GM21619 (cell line): ENCODE results near the gene TIMP1.

Experiments
- ATAC-seq: cut with Tn5 transposase; IDR thresholded peaks from one replicate; pipeline ENCODE4 v1.9.1; 2021; ENCODE audit not compliant: unreplicated experiment

The TIMP1 gene

DNA sequence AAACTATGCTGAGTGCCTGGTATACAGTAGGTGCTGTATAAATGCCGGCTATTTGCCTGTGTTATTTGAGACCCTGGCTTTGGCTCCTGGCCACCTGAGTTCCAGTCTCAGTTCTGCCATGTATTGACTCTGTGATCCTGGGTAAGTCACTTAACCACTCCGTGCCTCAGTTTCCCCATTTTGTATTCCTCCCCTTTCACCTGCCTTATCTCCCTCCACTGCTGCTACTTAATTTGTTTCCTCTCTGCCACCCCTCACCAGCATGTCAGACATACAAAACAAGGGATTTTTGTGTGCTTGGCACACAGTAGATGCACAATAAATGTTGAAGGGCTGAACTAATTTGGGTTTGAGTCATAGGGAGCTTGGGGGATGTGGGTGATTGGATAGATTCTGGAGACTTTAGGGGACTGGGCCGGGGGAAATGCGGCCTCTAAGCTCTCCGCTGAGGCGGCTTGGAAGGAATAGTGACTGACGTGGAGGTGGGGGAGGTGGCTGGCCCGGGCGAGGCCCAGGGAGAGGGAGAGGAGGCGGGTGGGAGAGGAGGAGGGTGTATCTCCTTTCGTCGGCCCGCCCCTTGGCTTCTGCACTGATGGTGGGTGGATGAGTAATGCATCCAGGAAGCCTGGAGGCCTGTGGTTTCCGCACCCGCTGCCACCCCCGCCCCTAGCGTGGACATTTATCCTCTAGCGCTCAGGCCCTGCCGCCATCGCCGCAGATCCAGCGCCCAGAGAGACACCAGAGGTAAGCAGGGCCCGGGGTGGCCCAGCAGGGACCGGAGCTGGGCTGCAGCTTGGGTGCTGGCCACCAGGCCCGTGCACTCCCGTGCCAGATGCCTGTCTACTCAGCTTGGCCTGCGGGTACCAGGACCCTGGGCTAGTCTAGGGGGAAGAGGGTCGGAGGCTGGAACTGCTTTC lies at the start of gene TIMP1:
Gene TIMP1, plus strand, starts transcription at position 706 of the 917 bp plus-strand sequence. CDS start 980 bp downstream, outside the sequence.
- peak; percentile 93 for ATAC-seq

DNA sequence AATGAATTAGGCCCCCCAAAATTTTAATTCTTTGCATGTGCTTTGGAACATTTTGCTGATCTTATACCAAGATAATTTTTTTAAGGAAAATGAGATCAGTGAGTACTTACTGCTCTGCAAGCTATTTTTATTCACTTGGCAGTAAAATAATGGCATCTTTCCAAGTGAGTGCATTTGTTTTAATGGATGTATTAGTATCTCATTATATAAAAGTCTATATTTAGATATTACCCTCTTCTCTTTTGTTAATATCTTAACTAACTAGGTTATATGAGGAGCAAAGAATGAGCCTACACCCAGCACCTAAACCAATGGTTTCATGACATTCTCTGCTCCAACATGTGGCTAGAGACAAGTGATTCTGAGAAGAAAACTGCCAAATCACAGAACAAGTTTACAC lies 42.4 kb upstream of the TIMP1 start:
- ATAC-seq, result no peak

DNA sequence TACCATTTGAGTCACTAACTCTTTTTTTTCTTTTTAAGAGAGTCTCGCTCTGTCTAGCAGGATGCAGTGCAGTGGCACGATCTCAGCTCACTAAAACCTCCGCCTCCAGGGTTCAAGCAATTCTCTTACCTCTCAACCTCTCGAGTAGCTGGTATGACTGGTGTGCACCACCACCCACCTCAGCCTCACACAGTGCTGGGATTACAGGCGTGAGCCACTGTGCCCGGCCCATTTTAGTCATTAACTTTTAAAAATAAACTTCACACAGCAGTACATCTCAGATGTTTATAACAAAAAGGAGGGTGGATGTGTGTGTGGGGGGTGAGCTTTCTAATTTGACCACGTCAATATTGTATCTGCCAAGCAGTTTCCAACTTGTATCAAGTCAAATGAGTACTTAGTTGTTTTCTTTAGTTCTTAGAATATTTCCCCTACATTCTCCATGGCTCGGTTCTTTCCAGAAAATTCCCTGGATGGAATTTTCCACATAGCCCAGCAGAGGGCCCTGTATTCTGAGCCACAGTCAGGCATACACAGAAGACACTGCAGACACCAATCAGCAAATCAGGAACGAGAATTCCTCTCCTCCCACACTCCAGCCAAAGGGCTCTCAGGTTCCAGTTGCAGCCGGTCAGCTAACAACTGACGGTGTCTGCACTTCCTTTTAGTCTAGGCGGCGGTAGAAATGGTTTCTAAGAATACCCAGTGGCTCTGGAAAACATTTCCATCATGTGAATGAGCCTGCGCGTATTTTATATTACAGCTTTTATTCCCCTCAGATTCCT lies 41.3 kb upstream of the TIMP1 start:
- ATAC-seq, result no peak

DNA sequence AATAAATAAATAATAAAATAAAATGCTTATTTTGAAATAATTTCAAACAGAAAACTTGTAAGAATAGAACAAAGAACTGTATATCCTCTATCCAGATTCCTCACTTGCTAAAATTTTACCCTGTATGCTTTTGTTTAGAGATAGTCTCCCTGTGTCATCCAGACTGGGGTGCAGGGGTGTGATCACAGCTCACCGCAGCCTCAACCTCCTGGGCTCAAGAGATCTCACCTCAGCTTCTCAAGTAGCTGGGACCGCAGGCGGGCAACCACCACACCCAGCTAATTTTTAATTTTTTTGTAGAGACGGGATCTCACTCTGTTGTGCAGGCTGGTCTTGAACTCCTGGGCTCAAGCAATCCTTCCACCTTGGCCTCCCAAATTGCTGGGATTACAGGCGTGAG lies 38.7 kb upstream of the TIMP1 start:
- ATAC-seq, result no peak

DNA sequence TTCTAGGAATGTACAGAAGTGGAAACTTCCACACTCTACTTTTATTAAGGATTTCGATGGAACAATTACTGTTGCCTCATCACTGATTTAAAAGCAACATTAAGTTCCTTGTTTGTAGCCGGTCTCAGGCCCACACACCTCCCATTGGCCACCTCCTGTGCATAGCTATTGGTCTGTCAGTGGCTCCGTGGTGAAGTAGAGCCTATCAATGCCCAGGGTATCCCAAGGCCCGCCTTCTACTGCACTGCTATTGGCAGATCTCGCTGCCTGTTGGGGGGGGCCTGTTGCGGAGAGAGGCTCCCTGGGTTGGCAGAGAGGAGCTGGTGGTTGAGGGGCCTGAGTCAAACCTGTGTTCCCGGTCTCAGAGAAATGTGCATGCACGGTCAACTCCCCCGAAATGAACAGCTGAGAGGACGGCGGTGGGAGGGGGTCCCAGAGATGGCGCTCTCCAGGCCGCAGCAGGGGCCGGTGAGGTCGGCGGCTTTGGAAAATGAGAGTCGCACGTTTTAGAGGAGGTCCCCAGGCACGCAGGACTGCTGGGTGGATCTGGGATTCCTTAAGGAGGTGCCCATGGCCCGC lies 26.1 kb upstream of the TIMP1 start:
- peak; percentile 88 for ATAC-seq

DNA sequence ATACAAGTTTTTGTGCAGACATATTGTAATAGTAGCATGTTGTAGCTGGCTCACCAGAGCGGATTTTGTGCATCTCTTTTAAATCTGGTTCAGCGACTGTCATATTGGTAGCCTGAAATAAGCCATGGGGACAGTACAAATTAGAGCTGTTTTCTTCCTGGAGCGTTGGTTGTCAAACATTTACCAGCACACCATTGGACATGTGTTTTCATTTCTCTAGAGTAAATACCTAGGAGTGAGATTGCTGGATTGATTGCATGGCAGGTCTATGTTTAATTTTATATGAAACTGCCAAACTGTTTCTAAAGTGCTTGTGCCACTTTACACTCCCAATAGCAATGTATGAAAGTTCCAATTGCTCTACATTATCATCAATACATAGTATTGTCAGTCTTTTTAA lies 23.8 kb upstream of the TIMP1 start:
- ATAC-seq, result no peak

DNA sequence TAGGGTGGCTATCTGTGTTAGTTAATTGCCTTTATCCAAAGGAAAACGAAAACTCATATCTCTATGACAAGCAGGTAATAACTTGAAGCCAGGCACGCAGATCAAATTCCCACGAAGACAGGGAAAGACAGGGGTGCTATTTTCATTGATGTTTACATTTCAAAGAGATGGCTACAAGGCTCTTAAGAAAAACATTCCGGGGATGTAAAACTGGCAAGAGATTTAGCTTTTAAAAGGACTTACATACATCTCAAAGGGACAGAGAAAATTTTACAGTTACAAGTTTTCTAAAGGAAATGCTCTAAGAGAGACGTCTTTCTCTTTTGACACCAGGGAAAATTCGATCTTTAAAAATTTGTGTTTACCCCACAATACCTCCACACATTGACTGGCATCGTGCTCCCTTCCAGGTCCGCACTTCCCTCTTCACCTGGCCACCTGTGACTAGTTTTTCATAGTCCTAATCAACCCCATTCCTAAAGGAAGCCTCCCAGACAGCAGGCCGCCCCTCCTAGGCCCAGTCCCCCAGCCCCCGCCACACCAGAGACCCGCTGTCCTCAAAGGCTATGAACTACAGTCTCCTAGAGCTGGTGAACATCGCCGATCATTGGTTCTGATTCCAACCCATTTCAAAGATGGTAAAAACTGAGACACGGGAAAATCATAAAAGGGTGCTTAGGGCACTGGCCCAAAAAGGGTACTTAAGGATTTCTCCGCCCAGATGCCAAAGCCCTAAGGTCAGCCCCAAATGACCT lies 21.9 kb upstream of the TIMP1 start:
- no peak for ATAC-seq

DNA sequence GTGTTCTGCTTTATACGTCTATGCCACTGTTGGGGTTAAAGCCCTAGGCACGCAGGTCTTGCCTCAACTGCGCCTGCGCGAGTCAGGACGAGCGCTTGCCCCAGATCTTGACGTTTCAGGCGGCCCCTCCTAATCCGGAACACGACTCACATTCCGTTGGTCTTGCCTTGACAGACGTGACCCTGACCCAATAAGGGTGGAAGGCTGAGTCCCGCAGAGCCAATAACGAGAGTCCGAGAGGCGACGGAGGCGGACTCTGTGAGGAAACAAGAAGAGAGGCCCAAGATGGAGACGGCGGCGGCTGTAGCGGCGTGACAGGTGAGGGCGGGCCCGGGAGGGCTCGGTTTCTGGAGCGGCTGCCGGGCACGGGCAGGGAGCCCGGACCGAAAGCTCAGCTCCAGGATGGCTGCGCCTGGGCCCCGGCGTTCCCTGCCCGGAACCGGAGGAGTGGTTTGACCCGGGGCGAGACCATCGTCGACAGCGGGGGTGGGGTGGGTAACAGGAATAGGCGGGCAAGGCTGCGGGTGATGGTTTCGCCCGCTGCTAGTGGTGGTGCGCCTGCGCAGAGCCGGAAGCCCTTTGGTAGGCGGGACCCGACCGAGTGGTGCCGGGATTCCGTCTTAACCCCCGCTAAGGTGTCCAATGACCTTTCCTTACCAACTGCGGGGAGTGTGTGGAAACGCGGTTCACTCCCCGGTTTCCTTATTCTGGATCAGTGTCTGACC lies 21.1 kb upstream of the TIMP1 start, which contains the start of gene ARAF:
Gene ARAF, plus strand, starts transcription at position 272 of the 725 bp plus-strand sequence. CDS start 1,763 bp downstream, outside the sequence.
- peak; percentile 89 for ATAC-seq

DNA sequence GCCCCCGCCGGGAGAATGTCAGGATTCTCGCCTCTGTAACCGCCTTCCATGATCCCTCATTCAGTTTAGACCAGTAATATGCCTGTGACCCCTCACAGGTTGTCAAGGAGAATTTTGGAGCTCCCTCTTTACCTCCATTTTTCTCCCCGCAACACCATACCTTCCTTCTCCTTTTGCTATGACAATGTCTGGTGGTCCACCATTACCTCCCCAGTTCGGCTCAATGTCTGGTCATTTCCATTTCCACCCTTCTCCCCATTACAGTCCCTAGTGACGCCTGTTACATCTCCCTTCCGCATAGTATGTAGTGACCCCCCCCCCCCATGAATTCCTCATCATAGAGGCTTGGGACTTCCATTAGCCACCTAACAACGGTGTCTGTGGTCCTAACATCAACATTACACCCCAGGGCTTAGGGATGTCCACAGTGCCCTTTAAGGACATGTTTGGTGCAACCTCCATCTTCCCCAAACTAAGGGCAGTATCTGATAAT lies 20.5 kb upstream of the TIMP1 start:
- no peak for ATAC-seq

DNA sequence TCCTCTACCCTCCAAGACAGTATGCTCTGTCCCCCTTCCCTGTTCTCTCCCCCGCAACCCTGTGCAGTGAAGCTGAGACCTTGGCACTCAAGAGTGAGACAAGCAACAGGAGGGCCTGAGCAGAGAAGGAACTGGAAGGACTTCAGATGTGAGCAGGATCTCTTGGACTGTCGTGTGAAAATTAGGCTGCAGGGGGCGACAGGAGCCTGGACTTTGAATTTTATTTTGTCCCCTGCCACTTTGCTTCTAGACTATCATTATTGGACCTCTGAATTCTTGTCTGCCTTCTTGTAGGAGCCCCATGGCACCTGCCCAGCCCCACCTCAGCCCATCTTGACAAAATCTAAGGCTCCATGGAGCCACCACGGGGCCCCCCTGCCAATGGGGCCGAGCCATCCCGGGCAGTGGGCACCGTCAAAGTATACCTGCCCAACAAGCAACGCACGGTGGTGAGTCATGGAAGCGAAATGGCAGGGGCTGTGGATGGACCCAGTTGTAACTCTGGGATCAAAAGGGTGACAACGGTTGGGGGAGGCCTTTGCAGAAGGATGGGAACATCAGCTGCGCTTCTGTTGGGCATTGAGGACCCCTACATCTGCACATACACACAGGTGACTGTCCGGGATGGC lies 19.5 kb upstream of the TIMP1 start:
- no peak for ATAC-seq

DNA sequence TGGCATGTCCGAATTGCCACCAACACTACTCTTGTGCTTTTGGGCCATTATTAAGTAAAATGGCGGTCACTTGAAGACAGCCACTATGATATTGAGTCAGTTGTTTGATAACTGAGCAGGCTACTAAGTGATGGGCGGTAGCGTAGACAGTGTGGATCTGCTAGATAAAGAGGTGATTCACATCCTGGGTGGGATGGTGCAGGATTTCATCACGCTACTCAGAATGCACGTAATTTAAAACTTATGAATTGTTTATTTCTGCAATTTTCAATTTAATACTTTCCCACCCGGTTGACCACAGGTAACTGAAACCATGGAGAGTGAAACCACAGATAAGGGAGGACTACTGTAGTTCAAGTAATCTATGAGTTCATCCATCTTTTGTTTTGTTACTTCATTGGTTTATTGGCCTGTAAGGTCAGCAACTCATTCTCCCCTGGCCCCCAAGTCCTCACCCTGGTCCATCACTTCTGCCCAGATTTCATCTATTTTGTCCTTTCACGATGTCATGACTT lies 18.4 kb upstream of the TIMP1 start:
- no peak for ATAC-seq

DNA sequence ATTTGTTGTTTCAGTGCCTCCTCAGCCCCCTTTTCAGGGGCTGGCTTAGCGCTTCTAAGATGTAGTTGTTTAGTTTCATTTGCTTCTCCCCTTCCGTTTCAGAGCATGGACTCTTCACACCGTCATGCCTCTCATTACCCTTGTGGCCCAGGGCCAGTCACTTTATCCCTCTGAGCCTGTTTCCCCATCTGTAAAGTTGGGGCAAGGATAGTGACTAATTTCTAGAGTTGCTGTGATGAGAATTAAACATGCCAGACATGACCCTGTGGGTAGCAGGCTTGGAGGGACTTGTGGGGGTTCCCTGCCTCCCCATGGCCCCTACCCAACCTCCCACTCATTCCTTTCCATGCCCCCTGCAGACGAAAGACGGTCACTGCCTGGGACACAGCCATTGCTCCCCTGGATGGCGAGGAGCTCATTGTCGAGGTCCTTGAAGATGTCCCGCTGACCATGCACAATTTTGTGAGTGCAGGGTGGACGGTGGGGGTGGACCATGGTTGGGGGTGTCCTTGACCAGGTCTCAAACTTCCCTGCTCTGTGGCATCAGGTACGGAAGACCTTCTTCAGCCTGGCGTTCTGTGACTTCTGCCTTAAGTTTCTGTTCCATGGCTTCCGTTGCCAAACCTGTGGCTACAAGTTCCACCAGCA lies 17.7 kb upstream of the TIMP1 start:
- ATAC-seq, result no peak

DNA sequence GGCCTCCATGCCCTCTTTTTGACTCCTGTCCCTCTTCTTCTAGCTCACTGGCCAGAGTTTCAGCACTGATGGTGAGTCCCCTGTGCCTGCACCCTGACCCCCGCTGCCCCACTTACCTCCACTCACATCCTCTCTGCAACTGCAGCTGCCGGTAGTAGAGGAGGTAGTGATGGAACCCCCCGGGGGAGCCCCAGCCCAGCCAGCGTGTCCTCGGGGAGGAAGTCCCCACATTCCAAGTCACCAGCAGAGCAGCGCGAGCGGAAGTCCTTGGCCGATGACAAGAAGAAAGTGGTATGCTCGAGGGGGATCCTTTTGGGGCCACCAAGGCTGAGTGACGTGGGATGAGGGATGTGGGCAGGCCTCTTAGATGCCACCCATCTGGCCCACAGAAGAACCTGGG lies 15.4 kb upstream of the TIMP1 start:
- ATAC-seq, result no peak

DNA sequence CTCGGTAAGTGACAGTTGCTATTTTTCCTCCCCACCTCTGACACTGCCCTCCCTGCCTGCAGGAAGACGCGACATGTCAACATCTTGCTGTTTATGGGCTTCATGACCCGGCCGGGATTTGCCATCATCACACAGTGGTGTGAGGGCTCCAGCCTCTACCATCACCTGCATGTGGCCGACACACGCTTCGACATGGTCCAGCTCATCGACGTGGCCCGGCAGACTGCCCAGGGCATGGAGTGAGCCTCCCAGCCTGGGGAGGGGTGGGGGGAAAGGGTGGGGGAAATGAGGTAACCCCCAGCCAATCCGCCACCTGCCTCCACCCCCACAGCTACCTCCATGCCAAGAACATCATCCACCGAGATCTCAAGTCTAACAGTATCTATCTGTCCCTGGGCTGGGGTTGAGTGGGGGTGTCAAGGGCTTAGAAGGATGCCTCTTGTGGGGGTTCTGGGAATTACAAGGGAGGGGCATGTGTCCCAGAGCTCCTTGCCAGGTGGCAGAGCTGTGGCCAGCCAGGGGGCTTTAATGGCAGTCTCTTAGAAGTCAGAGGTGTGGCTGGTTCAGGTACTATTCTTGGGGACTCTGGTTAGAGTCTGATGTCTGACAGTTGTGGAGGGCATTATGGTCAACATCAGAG lies 13.5 kb upstream of the TIMP1 start:
- ATAC-seq, result no peak

DNA sequence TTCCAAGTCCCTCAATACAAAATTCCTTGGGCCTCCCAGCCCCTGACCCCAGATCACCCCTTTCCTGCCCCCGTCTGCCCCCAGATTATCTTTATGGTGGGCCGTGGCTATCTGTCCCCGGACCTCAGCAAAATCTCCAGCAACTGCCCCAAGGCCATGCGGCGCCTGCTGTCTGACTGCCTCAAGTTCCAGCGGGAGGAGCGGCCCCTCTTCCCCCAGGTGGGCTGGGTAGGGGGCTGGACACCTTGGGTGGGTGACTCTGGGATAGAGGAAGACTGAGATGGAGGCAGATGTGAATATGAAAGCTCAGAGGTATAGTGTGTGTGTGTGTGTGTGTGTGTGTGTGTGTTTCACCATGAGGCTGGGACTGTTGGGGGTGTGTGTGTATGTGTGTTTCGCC lies 11.4 kb upstream of the TIMP1 start:
- no peak for ATAC-seq

DNA sequence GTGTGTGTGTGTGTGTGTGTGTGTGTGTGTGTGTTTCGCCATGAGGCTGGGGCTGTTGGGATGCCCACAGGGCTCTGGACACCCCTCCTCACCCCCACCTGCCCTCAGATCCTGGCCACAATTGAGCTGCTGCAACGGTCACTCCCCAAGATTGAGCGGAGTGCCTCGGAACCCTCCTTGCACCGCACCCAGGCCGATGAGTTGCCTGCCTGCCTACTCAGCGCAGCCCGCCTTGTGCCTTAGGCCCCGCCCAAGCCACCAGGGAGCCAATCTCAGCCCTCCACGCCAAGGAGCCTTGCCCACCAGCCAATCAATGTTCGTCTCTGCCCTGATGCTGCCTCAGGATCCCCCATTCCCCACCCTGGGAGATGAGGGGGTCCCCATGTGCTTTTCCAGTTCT lies 11.0 kb upstream of the TIMP1 start:
- ATAC-seq, result no peak

DNA sequence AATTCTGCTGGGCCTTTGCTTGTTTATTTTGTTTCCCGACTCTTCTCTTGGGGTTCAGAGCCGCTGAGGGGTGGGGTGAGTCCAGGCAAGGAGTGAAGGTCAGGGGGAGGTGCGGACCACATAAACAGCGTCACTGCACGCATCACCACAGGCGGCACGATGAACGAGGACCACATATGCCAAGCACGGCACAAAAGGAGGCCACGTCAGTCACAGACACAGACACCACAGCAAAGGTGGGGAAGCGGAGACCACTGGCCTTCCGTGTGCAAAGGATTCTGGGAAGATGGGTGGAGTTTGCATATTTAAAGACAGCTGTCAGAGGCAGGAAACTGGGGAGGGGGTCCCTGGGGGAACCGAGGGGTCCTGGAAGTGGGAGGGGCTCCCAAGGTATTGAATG lies 10.3 kb upstream of the TIMP1 start:
- ATAC-seq, result no peak

DNA sequence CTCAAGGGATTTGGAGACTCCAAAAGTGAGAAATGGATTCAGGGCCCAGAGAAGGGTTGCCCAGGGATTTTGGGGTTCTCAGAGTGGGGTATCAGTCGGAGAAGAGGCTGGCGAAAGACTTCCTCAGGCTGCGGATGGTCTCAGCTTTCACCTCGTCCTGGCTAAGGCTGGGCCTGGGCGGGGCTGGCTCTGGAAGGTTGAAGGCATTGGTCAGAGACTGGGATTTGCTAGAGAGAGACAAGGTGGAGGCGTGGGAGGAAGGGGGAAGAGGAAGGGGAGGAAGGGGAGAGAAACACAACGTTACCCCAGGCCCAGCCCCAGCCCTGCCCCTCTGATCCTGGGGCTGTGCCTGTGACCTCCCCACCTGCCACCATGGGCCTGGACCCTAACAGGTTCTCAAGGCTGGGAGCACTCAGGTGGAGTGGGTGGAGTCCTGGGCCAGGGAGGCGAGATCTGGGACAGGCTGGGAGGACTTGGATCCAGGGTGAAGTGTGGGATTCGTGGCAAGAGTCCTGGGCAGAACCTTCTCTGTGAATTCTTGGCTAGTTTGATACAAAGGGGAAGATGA lies 9.4 kb upstream of the TIMP1 start:
- ATAC-seq, result no peak
